Non-pigmented ciliary epithelial cell (primary cell): ENCODE data around the gene MAG.

Source experiments
- DNase-seq: peaks from one replicate; pipeline ENCODE4 v3.0.0-alpha.2; 2010; ENCODE audit warnings: low read depth

Gene MAG

DNA sequence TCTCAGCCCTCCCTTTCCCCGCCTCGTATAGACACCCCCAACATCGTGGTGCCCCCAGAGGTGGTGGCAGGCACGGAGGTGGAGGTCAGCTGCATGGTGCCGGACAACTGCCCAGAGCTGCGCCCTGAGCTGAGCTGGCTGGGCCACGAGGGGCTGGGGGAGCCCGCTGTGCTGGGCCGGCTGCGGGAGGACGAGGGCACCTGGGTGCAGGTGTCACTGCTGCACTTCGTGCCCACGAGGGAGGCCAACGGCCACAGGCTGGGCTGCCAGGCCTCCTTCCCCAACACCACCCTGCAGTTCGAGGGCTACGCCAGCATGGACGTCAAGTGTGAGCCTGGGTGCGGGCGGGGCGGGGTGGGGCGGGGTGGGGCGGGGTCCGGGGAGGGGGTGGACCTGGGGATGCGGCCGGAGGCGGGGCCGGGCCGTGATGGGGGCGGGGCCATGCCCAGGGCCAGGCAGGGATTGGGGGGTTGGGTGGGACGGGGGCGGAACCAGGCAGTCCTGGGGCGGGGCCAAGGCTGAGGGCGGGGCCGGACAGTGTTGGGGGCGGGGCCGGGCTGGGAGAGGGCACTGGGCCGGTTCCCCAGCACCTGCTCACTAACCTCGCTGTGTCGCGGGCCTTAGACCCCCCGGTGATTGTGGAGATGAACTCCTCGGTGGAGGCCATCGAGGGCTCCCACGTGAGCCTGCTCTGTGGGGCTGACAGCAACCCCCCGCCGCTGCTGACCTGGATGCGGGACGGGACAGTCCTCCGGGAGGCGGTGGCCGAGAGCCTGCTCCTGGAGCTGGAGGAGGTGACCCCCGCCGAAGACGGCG, 7.8 kb downstream of the MAG start:
- no peak for DNase-seq

DNA sequence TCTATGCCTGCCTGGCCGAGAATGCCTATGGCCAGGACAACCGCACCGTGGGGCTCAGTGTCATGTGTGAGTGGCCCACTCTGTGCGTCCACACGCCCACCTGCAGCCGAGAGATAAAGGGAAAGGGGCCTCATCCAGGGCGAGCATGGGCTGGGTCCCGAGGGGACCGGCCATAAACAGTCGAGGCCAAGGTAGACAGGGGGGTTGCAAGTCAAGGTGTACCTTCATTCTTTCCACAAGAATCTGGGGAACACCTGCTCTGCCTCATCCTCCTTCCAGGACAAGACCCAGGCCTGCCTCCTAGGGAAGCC, 8.3 kb downstream of the MAG start:
- DNase-seq, result no peak

DNA sequence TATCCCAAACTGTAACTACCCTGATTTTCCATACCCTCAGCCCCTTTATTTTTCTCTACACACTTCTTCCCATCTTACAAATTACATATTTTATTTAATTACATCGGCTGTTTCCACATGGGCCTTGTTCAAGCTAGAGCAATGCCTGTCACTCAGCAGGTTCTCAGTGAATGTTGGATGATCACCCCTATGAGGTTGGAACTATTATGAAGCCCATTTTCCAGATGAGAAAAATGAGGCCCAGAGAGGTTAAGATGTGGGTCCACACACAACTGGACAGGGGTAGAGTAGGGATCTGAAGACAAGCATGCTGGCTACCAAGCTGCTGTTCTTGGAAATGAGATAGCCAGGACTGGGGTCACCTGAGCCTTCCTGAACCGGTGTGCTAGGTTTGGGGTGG, 10.0 kb downstream of the MAG start:
- no peak for DNase-seq

DNA sequence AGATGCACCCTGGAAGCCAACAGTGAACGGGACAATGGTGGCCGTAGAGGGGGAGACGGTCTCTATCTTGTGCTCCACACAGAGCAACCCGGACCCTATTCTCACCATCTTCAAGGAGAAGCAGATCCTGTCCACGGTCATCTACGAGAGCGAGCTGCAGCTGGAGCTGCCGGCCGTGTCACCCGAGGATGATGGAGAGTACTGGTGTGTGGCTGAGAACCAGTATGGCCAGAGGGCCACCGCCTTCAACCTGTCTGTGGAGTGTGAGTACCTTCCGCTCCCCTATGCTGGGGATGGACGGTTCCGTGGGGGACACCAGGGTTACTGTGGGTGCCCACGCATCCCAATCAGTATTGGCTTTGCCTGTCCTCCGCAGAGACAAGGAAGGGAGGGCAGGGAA, 10.5 kb downstream of the MAG start:
- no peak for DNase-seq

DNA sequence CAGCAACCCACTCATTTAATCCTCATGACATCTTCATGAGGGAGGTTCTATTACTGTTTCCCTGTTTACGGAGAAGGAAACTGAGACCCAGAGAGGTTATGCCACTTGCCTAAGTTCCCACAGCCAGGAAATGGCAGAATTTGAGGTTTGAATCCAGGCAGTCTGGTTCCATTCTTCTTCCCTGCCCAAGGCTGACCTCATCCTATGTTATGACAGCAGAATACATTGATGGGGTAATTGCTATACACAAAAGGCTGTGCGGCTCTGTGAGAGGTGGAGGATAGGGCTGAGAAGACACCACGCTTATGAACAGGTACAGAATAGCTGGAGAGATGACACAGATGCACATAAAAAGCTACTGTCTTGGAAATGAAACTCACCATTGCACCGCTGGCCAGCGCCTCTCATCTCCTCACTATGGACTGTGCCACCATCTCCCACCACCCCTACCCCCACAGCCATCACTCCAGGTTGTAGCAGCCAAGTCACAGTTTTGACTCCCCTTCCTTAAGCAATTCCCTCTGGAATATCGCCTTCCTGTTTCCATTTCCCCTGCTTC, 11.5 kb downstream of the MAG start:
- no peak for DNase-seq

- DNase-seq, result no peak
These were observed 12.1 kb downstream of the MAG start for GRCh38 chr19:35304036-35304435.

DNA sequence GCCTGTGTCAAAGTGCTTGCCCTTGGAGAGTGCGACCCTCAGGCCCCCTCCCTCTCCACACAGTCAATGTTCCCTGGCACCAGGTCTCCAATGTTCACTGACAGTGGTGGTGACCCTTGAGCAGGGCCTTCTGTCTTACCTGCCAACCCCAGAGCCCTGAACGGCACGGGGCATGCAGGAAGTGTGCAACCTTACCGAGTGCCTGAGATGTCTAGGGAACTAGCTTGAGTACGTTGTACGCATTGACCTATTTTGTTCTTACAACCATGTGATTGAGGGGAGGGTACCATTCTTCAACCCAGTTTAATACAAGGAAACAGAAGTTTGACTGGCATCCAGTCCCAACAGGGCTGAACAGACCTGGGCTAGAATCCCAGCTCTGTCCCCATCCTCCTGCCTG, 13.2 kb downstream of the MAG start:
- DNase-seq, result no peak

GRCh38 chr19:35306473-35307246, 14.7 kb downstream of the MAG start:
- DNase-seq, result no peak

- no peak for DNase-seq
These were observed 16.0 kb downstream of the MAG start for GRCh38 chr19:35307931-35308330.

- no peak for DNase-seq
These were observed 16.9 kb downstream of the MAG start for GRCh38 chr19:35308910-35309309.

- no peak for DNase-seq
These were observed 17.7 kb downstream of the MAG start for GRCh38 chr19:35309481-35310279.

- DNase-seq, result no peak
These were observed 18.4 kb downstream of the MAG start for GRCh38 chr19:35310331-35310730.

GRCh38 chr19:35310811-35311465, 19.0 kb downstream of the MAG start:
- DNase-seq, result no peak

- DNase-seq, result no peak
These were observed 20.1 kb downstream of the MAG start for GRCh38 chr19:35311901-35312665.

- no peak for DNase-seq
These were observed 21.6 kb downstream of the MAG start for GRCh38 chr19:35313587-35313986.

DNA sequence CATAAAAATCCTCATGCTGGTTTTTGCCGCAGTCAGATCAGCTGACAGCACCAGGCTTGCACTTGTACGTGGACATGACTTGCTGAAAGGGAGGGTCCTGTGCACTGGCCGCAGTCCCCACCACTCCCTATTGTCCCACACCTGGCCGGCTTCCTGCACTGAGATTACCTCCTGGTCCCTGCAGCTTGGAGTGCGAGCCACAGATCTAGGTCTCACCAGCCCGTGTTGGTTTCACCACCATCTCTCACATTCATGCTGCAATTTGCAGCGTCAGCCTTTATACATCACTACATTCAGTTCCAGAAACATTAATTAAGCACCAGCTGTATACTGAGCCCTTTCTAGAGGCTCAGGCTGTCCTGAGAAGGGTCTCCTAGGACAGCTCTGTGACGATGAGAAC, 22.1 kb downstream of the MAG start:
- DNase-seq, result no peak

DNA sequence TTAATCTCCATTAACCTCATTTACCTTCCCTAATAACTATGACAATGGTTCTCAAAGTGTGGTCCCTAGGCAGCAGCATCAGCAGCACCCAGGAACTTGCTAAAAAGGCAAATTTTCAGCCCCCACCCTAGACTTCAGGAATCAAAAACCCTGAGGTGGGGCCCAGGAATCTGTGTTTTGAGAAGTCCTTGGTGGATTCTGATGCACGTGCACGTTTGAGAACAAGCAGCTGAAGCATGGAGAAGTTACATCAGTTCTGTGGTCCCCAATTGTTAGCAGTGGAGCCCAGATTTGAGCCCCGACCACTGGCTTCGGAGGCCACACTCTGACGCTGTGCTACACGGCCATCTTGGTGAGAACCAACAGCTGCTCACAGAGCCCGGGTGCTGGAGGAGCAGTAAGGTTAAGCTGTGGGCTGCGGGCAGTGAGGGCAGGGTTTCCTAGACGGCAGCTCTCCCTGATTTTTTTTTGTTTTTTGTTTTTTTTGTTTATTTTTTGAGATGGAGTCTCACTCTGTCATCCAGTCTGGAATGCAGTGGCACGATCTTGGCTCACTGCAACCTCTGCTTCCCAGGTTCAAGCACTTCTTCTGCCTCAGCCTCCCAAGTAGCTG, 23.0 kb downstream of the MAG start:
- DNase-seq, result no peak

- no peak for DNase-seq
These were observed 23.9 kb downstream of the MAG start for GRCh38 chr19:35315883-35316282.

DNA sequence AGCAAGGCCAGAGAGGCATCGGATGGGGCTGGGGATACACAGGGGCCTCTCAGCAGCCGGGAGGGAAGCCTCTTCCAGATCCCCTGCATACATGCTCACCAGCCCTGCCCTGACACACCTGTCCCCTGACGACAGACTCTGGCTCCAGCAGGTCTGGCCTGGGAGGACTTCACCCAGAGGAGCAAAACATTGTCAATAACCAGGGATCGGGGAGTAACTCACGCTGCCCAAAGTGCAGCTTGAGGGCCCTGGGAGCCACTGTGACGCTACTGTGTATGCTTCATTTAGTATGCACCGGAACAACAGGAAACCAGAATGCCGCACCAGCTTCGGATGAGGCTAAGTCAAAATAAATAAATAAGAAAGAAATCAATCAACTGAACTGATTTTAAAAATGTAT, 24.6 kb downstream of the MAG start:
- no peak for DNase-seq

DNA sequence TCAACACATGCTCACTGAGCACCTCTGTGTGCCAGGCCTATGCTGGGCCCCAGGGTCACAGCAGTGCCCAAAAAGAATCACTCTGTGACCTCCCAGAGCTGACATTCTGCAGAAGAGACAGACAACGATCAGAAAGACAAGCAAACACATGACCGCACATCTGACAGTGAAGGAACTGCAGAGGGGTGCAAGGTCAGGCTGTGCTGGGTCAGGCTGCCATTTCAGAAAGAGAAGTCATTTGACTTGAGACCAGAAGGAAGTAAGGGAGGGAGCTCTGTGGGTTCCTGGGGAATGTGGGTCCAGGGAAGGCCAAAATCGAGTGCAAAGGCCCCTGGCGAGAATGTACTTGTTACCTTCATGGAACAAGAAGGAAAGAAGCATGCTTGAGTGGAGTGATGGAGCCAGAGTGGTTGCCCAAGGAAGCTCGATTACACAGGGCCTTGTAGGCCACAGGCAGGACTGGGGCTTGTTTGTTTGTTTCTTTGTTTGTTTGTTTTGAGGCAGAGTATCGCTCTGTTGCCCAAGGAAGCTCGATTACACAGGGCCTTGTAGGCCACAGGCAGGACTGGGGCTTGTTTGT, 25.6 kb downstream of the MAG start:
- DNase-seq, result no peak
